NCI-H1694 treated with DMSO at 0.1 percent for 48 hours (cell line): ENCODE data around the gene FAM131C.
"Not testable (repeated sequence)": the region's sequence is repeated elsewhere in the genome, so short reads cannot be mapped to it uniquely, and the experiment has no call there.

Source experiments
- DNase-seq: peaks from one replicate; lab custom pipeline; 2025; lab: John Stamatoyannopoulos, UW

FAM131C gene, protein sequence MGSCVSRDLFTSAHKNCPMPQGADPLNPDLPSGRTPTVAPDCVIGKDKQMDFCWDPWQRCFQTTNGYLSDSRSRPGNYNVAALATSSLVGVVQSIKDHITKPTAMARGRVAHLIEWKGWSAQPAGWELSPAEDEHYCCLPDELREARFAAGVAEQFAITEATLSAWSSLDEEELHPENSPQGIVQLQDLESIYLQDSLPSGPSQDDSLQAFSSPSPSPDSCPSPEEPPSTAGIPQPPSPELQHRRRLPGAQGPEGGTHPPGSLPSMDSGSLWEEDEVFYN

GRCh38 chr1:16073490-16074119, at the start of gene FAM131C:
Gene FAM131C, minus strand, starts transcription at chr1:16073651. Its CDS starts 209 bp downstream, at chr1:16073442.
- DNase-seq = no peak

- no peak for DNase-seq
These were observed 49.5 kb upstream of the FAM131C start for GRCh38 chr1:16122916-16123315.

GRCh38 chr1:16122350-16122881, 49.0 kb upstream of the FAM131C start:
- DNase-seq = no peak

- DNase-seq = no peak
These were observed 47.5 kb upstream of the FAM131C start for GRCh38 chr1:16120940-16121410.

DNA sequence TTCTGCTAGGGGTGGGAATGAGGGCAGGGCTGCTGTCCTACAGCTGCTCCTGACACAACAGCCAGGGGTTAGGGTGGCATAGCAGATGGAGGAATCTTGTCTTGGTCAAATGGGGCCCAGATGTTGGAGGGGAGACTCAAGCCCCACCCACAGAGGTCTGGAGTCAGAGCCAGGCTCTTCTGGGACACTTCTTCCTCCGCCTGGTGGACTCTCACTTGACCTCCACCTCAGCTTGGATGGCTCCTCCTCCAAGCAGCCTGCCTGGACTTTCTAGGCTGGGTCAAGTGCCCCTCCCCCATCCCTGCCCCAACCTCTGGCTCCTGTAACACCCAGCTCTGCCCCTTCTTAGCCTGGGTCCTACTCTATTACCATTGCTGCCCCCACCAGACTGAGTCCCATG, 47.0 kb upstream of the FAM131C start:
- DNase-seq = no peak

DNA sequence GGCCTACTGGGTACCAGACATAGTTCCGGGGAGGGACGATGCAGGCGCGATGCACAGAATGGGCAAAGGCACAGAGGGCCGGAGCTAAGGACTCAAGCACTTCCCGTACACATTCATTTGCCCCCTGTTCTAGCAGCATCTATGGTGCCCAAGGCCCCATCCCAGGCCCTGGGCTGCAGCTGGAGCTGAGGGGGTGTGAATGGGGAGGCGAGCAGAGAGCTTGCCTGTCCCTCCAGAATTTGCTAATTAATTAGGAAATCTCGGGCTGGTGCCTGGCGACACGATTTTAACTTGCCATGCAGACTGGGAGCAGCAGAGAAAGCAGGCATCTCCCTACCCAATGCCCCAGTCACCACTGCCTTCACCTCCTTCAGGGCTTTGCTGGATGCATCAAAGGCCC, 46.5 kb upstream of the FAM131C start:
- no peak for DNase-seq

DNA sequence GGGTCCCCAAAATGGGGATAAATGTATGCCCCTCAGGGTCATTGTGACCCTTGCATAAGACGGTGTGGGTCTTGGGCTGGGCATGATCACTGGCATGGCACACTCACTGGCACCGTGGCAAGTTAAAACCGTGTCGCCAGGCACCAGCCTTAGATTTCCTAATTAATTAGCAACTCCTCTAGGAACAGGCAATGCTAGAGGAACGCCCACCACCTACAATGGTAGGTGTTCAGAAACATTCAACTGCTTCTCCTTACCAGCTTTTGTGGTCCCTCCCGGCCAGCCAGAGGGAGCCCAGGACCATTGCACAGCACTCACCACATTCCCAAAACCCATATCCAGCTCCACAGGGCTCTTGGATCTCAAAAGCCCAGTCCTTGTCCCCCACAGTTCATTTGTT, 46.1 kb upstream of the FAM131C start:
- DNase-seq = no peak

DNA sequence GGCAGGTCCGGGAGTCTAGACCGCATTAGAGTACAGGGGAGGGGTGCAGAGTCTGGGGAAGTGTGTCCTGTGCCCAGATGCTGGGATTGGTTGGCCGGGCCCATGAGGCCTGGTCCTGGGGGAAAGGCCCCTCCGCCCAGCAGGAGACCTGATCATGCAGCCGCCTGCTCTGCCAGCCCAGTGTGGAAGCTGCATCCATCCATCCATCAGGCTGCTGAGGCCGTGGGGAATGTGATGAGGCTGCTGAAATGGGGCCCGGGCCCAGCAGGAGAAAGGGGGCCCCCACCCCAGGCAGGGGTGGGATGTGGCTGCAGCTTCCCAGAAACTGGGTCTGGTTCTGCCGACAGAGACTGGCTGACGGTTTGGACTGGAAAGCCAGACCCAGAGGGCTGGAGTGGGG, 45.3 kb upstream of the FAM131C start:
- DNase-seq = no peak

GRCh38 chr1:16117936-16118335, 44.5 kb upstream of the FAM131C start:
- DNase-seq = no peak

- no peak for DNase-seq
These were observed 43.9 kb upstream of the FAM131C start for GRCh38 chr1:16117369-16117768.

DNA sequence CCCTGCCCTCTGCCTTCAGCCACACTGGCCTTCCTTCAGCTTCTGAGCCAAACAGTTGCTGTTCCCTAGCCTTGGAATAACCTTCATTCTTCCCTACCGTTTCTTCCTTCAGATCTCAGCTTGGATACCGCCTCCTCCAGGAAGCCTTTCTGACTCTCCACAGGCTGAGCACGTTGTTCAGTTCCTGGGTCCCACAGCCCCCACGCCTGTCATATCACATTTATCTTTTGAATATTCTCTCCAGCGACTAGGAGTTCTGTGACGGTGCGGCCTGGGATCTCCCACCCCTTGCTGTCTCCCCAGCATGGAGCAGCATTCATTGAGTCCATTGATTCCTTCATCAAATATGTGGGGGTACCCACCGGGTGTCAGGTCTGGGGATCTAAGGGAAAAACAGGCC, 43.2 kb upstream of the FAM131C start:
- DNase-seq = no peak

DNA sequence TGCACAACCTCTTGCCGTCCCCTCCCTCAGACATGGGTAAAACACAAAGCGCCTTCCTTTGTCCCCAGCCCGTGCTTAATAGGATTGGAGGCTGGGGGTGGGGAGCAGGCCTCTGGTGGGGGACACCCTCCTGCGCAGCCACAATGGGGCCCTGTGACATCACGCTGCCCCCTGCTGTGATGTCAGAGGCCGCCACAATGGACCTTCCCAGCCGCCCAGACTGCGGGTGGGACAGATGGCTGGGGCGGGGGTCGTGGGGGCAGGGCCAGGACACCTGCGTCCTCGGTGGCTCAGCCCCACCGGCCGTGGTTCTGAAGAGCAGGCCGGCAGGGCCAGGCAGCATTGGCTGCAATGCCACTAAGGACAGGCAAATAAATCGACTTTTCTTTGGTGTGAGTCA, 42.6 kb upstream of the FAM131C start:
- DNase-seq = no peak

GRCh38 chr1:16115468-16115983, 42.1 kb upstream of the FAM131C start:
- no peak for DNase-seq

DNA sequence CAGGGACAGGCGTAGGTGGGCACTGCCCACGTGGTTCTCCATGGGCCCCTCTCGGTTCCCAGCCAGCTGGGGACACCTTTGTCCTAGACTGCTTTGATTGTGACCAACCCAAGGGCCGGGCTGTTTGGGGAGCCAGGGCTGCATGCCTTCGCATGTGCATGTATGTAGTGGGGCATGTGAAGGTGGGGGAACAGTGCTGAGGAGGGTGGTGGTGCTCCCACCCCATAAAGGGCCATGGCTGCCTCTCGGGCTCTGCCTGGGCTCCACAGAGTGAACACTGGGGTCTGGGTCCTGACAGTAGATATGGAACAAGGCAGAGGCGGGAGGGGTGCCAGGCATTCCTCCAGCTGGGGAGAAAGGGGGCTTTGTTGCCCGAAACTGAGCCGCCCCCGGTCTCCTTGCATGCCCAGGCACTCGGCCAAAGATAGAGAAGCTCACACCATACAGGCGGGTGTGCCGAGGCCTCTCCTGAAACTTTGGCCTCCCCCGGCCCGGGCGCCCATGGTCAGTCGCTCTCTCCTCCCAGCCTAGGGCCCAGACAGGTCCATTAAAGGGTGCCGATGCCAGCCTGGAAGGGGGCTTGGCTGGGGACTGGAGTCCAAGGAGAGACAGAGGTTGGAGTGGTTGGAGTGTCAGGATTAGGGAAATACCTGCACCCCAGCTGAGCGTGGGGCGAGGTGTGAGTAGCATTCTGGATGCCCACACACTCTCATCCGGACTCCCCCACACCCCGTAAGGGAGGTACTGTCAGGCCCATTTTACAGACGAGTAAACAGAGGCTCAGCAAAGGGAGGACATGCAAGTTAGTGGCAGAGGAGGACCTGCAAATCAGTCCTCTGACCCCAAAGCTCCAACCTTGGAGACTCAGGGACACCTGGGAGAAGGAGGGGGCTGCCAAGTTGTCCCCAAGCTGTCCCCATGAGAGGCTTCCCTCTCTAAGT, 41.3 kb upstream of the FAM131C start:
- no peak for DNase-seq

DNA sequence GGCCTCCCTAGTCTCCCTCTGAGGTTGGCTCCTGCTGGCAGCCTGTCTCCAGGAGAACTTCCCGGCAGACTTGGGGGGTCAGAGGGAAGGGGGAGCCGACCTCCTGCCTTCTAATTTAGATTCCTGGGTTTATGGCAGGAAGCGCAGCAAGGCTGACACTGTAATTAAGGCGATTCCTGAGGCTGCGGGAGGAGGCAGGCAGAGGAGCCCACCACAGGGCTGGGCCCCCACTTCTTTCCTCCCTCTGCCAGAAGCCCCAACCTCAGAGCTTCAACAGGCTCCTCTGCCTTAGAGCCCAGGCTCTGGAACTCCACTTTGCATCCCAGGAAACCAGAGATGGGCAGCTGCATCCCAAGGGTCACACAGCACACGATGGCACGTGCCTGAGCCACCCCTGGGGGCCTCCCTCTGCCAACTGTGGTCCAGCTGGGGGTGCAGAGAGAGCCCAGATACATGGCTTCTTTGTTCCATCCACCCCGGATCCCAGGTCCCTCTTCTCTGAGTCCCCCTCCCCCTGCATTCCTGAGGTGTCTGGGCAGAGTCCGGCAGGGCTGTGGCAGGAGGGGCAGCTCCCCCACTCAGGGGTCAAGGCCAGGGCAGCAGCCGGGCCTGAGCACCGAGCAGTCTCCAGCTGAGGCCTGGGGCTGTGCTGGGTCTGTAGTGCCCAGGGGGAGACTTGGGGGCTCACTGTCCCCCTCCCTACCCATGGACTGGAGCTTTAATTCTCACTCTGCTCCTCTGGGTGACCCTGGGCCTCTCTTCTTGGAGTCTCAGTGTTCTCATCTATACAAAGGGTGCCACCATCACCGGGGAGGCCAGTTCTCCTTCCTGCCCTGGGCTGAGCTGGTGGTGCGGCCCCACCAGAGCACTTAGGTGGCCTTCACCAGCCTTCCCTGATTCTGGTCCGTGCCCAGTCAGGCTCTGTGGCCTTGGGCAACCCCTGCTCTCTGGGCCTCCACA, 39.4 kb upstream of the FAM131C start:
- DNase-seq = no peak

DNA sequence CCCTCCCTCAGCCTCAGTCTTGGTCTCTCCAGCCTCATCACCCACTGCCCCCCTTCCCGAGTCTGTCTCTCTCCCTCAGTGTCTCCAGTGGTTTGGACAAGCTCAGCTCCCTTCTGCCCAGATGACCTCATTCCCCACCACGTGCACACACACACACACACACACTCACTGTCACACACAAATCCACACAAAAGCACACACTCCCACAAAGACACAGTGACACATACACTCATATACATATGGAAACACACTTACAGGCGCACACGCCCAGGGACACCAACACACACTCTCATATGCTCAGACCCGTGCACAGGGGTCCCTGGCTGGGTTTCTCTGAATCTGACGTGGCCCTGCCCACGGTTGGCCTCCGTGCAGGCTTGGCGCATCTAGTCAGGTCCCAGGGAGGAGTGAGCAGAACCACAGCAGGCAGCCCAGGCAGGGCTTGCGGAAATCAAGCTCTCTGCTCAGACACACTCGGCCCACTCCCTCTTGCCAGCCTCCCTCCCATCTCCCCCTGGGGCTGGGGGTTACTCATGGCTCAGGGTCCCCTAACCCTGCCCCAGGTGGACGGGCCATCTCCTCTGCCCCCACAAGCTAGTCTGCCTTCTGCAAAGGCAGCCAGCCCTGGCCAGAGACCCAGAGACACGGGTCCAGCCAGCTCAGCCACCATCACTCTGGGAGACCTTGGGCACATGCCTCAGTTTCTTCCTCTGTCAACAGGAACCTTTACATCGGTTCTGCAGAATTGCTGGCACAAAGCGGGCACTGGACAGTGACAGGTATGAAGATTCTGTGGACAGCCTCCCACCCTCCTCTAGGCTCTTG, 38.5 kb upstream of the FAM131C start:
- DNase-seq = no peak

GRCh38 chr1:16110884-16111283, 37.4 kb upstream of the FAM131C start:
- no peak for DNase-seq

DNA sequence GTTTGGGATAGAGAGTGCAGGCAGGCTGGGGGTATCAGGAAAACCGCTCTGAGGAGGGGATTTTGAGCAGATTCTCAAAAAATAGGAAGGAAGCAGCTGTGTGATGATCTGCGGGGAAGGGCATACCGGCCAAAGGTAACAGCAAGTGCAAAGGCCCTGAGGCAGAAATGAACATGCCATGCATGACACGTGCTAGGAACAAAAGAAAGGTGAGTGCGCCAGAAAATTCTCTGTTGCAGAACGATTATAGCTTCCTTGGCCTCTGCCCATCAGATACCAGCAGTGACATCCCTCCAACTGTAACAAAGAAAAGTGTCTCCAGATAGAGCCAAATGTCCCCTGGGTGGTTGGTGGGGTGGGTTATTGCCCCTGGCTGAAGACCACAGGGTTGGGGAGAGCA, 37.0 kb upstream of the FAM131C start:
- DNase-seq = no peak

DNA sequence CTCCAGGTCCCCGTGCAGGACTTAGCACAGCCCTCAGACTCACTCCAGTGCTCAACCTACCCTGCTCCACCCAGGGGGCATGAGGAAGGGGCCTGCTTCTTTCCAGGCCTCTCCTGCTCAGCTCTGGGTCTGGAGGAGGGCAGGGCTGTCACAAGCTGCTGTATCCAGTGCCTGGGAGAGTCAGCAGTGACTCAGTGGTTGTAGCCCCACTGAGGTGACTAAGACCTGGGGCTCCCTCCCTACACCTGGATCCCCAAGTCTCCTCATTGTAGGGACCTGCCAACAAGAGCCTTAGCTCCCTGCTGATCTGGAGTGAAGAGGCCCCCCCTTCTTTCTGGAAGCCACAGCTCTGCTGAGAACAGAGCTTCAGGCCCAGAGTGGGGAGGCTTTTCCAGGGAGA, 36.1 kb upstream of the FAM131C start:
- DNase-seq = no peak

GRCh38 chr1:16107039-16107438, 33.6 kb upstream of the FAM131C start:
- not testable (repeated sequence) for DNase-seq
